ENCODE measurements around the gene CCDC50.

Gene CCDC50

DNA sequence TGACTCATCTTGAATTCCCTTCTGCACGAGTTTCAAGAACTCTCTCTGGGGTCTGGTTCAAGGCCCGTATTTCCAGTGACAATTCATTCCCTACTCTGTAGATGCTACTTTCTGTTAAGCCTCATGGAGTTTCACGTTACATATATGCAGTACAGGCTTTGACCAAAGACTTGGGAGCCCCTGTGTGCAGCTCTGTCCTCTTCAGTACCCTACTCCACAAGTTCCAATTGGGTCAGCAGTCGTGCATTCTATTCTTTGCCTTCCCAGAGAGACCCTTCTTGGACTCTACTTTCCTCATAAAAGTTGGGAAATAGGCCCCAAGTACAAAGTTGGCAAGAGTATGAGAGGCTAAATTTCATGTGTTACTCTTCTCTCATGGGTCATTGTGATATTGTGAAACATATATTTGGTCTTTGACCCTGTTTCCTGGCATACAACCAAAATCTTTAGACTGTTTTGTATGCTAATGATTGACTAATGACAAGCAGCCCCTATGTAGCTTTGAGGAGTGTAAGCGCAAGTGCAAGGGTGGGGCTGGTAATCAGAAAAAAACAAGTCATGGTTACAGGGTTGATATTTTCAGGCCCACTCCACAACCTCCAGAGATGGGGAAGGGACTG is 15.0 kb upstream of the CCDC50 start:
- TF ChIP-seq, protein P1, sequence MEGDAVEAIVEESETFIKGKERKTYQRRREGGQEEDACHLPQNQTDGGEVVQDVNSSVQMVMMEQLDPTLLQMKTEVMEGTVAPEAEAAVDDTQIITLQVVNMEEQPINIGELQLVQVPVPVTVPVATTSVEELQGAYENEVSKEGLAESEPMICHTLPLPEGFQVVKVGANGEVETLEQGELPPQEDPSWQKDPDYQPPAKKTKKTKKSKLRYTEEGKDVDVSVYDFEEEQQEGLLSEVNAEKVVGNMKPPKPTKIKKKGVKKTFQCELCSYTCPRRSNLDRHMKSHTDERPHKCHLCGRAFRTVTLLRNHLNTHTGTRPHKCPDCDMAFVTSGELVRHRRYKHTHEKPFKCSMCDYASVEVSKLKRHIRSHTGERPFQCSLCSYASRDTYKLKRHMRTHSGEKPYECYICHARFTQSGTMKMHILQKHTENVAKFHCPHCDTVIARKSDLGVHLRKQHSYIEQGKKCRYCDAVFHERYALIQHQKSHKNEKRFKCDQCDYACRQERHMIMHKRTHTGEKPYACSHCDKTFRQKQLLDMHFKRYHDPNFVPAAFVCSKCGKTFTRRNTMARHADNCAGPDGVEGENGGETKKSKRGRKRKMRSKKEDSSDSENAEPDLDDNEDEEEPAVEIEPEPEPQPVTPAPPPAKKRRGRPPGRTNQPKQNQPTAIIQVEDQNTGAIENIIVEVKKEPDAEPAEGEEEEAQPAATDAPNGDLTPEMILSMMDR (IDR thresholded peaks at IDR 0.05; ENCODE audit: control insufficient read depth, insufficient read depth, low read depth, low read length, missing control alignments), result no peak
- no peak for DNase-seq (ENCODE audit: low read depth)
- H3K4me3 ChIP-seq (ENCODE audit: control insufficient read depth, low read depth, low read length), result no peak overlapping the region

DNA sequence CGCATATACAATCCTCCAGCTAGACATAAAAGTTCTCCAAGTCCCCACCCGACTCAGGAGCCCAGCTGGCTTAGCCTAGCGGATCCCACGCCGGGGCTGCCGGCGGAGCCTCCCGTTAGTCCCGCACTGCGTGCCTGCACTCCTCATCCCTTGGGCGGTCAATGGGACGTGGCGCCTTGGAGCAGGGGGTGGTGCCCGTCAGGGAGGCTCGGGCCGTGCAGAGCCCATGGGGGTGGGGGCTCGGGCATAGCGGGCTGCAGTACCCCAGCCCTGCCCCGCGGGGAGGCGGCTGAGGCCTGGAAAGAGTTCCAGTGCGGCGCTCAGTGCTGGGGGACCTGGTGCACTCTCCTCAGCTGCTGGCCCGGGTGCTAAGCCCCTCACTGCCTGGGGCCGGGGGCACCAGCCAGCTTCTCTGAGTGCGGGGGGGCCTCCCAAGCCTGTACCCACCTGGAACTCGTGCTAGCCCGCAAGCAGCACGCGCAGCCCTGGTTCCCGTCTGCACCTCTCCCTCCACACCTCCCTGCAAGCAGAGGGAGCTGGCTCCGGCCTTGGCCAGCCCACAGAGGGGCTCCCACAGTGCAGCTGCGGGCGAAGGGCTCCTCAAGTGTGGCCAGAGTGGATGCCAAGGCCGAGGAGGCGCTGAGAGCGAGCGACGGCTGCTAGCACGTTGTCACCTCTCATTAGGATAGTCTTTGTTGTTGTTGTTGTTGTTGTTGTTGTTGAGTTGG is 12.2 kb upstream of the CCDC50 start:
- DNase-seq (ENCODE audit: low read depth), result no peak
- H3K4me3 ChIP-seq (ENCODE audit: control insufficient read depth, low read depth, low read length), result no peak overlapping the region
- TF ChIP-seq, protein P1 (IDR thresholded peaks at IDR 0.05; ENCODE audit: control insufficient read depth, insufficient read depth, low read depth, low read length, missing control alignments), result no peak

DNA sequence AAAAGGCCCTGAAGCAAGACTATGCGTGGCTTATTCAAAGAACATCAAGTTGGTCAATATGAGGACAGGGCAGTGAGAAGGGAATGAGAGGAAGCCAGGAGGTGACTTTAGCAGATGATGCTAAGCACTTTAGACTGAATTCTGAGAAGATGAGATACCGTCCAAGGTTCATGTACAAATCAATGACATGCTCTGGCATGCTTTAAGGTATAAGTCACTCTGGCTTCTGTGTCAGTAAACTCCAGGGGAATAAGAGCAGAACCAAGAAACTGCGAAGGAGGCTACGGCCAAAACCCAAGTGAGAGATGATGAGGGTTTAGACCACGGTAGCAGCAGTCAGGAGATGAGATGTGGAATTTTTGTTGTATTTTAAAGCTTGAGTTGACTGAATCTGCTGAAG is 8.9 kb upstream of the CCDC50 start:
- DNase-seq (ENCODE audit: low read depth), result no peak
- TF ChIP-seq, protein P1 (IDR thresholded peaks at IDR 0.05; ENCODE audit: control insufficient read depth, insufficient read depth, low read depth, low read length, missing control alignments), result no peak

DNA sequence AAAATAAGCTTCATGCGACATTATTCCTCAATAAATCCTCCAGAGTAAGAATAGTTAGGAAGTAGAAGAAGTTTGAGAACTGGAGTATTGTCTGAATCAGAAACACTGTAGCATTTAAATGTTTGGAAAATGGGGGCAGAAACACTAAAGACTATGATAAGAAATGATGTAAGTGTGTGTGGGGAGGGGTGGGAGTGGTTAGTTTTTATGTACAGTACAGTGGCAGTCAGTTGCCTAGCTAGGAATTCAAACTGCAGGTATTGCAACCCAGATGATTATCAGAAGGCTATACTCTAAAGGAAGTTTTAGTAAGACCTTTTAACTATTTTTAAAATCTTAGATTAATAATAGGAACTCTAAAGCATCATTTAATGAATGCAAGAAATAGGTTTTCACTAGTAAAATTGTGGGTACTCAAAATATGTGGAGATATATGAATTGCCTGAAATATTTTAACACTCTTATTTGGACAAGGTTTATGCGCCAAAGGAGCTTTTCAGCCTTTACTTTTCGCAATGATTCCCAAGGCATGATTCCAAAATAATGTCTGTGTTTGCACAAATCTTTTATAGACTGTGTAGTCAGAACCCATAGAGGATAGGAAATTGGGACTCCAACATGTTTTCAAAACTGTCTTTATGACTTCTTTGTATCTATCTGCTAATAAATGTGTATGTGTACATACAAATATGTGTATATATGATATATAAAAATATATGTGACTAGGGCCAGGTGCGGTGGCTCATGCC is 8.0 kb upstream of the CCDC50 start:
- TF ChIP-seq, protein P1 (IDR thresholded peaks at IDR 0.05; ENCODE audit: control insufficient read depth, insufficient read depth, low read depth, low read length, missing control alignments), result no peak
- DNase-seq (ENCODE audit: low read depth), result no peak

More for the DNA sequence above, 8.9 kb upstream of the CCDC50 start:
- H3K4me3 ChIP-seq (ENCODE audit: control insufficient read depth, low read depth, low read length), result no peak overlapping the region

DNA sequence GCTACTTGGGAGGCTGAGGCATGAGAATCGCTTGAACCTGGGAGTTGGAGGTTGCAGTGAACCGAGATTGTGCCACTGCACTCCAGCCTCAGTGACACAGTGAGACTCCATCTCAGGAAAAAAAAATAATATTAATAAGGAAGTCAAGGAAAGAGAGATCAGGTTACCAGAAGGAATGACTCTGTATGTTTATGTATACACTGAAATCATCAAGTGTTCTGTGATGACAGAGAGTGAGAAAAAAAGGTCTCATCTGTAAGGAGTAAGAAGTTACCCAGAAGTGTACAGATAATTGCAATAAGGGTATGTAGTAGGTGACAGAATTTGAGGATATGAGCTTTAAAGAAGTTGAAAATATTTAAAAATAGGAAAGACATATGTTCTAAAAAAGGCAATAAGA is 4.3 kb upstream of the CCDC50 start:
- DNase-seq (ENCODE audit: low read depth), result no peak
- TF ChIP-seq, protein P1 (IDR thresholded peaks at IDR 0.05; ENCODE audit: control insufficient read depth, insufficient read depth, low read depth, low read length, missing control alignments), result no peak
- no peak overlapping the region for H3K4me3 ChIP-seq (ENCODE audit: control insufficient read depth, low read depth, low read length)

More for the DNA sequence above, 8.0 kb upstream of the CCDC50 start:
- H3K4me3 ChIP-seq (ENCODE audit: control insufficient read depth, low read depth, low read length), result no peak overlapping the region

DNA sequence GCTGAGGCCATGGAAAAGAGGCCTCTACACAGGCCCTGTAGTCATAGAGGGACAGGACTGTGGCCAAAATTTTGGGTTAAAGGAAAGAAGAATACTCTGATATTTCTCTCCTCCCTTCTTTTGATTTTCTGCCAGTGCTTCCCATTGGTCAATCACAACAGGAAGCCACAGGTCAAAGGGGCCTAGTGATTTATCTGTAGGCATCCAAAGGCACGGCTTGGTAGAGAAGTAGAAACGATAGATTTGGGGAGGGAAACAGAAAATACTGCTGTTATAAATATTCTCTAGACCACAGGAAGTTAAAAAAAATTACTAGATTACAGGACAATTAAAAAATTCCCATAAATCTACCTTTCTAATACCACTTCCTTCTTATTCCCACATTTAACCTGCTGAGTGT is 1.7 kb upstream of the CCDC50 start:
- DNase-seq (ENCODE audit: low read depth), result no peak
- TF ChIP-seq, protein P1 (IDR thresholded peaks at IDR 0.05; ENCODE audit: control insufficient read depth, insufficient read depth, low read depth, low read length, missing control alignments), result no peak
- H3K4me3 ChIP-seq (ENCODE audit: control insufficient read depth, low read depth, low read length), result no peak overlapping the region
